HepG2 (cell line): ENCODE results near the gene ADGRG1. TPM values are rescaled to one million over a fixed set of nuclear protein-coding genes. Genes with fewer than 3 reads are reported as not detected.

Experiments used
- CC2D1A ChIP-seq: sonication (generic); formaldehyde crosslinking; IDR thresholded peaks from 2 replicates; pipeline ENCODE4 v1.8.1; 2023; ENCODE audit warnings: mild to moderate bottlenecking, missing genetic modification reagents
- FIP1L1 ChIP-seq: fragments of 200-400 bp; formaldehyde crosslinking; IDR thresholded peaks from 2 replicates; pipeline ENCODE4 v1.6.1; 2018; ENCODE audit warnings: low read depth, mild to moderate bottlenecking, low read length, moderate library complexity, borderline replicate concordance; ENCODE audit not compliant: insufficient read depth
- JUND ChIP-seq: sonication (generic); formaldehyde crosslinking; IDR thresholded peaks from 2 replicates; pipeline ENCODE4 v1.8.0; 2022; ENCODE audit warnings: mild to moderate bottlenecking, missing genetic modification reagents
- KDM2A ChIP-seq: sonication (generic); formaldehyde crosslinking; IDR thresholded peaks from 2 replicates; pipeline ENCODE4 v1.4.0; 2020; ENCODE audit warnings: low read depth, missing genetic modification reagents, borderline replicate concordance
- PHB2 ChIP-seq: fragments of 450-650 bp; IDR thresholded peaks from 2 replicates; pipeline ENCODE4 v1.6.1; 2018; ENCODE audit not compliant: partially characterized antibody
- REPIN1 ChIP-seq: sonication (generic); formaldehyde crosslinking; IDR thresholded peaks from 2 replicates; pipeline ENCODE4 v1.8.0; 2022; ENCODE audit warnings: missing genetic modification reagents, low read depth, mild to moderate bottlenecking, borderline replicate concordance
- SIX4 ChIP-seq: sonication (generic); formaldehyde crosslinking; IDR thresholded peaks from 2 replicates; pipeline ENCODE4 v1.4.0; 2020; ENCODE audit warnings: missing genetic modification reagents
- SOX6 ChIP-seq, 2 experiments: fragments of 450-650 bp in 1 of 2; sonication (generic) in 1 of 2; formaldehyde crosslinking in 1 of 2; IDR thresholded peaks; 2 replicates each; pipeline versions ENCODE4 v1.4.0 to v1.6.1; 2017 to 2020; ENCODE audit warnings: antibody characterized with exemption in 1 of 2, mild to moderate bottlenecking in 1 of 2, missing genetic modification reagents in 1 of 2
- SYNCRIP ChIP-seq: fragments of 200-400 bp; formaldehyde crosslinking; IDR thresholded peaks from 2 replicates; pipeline ENCODE4 v1.6.1; 2018; ENCODE audit warnings: mild to moderate bottlenecking, low read depth, low read length; ENCODE audit not compliant: insufficient read depth
- TBX3 ChIP-seq: fragments of 450-650 bp; IDR thresholded peaks from 2 replicates; pipeline ENCODE4 v1.6.1; 2017; ENCODE audit warnings: antibody characterized with exemption, mild to moderate bottlenecking, inconsistent platforms, borderline replicate concordance
- TGIF2 ChIP-seq: IDR thresholded peaks from 2 replicates; pipeline ENCODE4 v1.6.1; 2016; ENCODE audit warnings: control low read depth, missing compliant biosample characterization
- THYN1 ChIP-seq: sonication (generic); formaldehyde crosslinking; IDR thresholded peaks from 2 replicates; pipeline ENCODE4 v1.8.1; 2023; ENCODE audit warnings: low read depth, mild to moderate bottlenecking, moderate library complexity, missing genetic modification reagents, borderline replicate concordance
- ZBTB7A ChIP-seq: sonication (generic); formaldehyde crosslinking; IDR thresholded peaks from 2 replicates; pipeline ENCODE4 v1.8.0; 2022; ENCODE audit warnings: mild to moderate bottlenecking, missing genetic modification reagents
- ZNF644 ChIP-seq: IDR thresholded peaks from 2 replicates; pipeline ENCODE4 v1.6.1; 2016; ENCODE audit warnings: low read depth
- ZNF652 ChIP-seq: IDR thresholded peaks from 2 replicates; pipeline ENCODE4 v1.6.1; 2016; ENCODE audit warnings: low read depth, borderline replicate concordance
- polyA plus RNA-seq, 8 experiments: library from polyadenylated mRNA; depleted of rRNA in 3 of 8; stranded (reverse) in 7 of 8; unstranded in 1 of 8; fragments of >200 nt; fragmentation: Illumina TruSeq in 4 of 8; extraction: Trizol in 4 of 8; gene quantifications; 2 replicates each; pipeline versions ENCODE4 v1.2.1 to v1.2.3, GENCODE V29; 2011 to 2016; ENCODE audit warnings: low read depth in 4 of 8, missing spikeins in 1 of 8, mixed read lengths in 1 of 8; ENCODE audit not compliant: insufficient read depth in 1 of 8
- total RNA-seq, 5 experiments: library from RNA; depleted of rRNA; stranded (reverse); fragments of >200 nt; fragmentation: Illumina TruSeq; extraction: Trizol; gene quantifications; 2 replicates each; pipeline ENCODE4 v1.2.3, GENCODE V29; 2016; ENCODE audit warnings: low read depth in 1 of 5
- TF ChIP-seq, protein P1 (sequence below): sonication (generic); formaldehyde crosslinking; IDR thresholded peaks from one replicate; pipeline ENCODE4 v1.5.1; 2020; ENCODE audit warnings: mild to moderate bottlenecking, missing genetic modification reagents; ENCODE audit errors: not compliant biosample characterization
- TF ChIP-seq, protein P2 (sequence below): sonication (generic); formaldehyde crosslinking; IDR thresholded peaks from 2 replicates; pipeline ENCODE4 v1.8.0; 2022; ENCODE audit warnings: mild to moderate bottlenecking, missing genetic modification reagents; ENCODE audit not compliant: insufficient replicate concordance
- TF ChIP-seq, protein P3 (sequence below): sonication (generic); formaldehyde crosslinking; IDR thresholded peaks from 2 replicates; pipeline ENCODE4 v1.4.0; 2020; ENCODE audit warnings: mild to moderate bottlenecking, low read depth, missing genetic modification reagents
- TF ChIP-seq, protein P4 (sequence below): IDR thresholded peaks from 2 replicates; pipeline ENCODE4 v1.6.1; 2016; ENCODE audit warnings: mild to moderate bottlenecking

Gene ADGRG1
- total and polyA plus RNA-seq, 2 of the 13 experiments (the other 11 are each of a cell fraction or from before 2014, with no cell fraction given) = 2.7 to 5.9 TPM

DNA sequence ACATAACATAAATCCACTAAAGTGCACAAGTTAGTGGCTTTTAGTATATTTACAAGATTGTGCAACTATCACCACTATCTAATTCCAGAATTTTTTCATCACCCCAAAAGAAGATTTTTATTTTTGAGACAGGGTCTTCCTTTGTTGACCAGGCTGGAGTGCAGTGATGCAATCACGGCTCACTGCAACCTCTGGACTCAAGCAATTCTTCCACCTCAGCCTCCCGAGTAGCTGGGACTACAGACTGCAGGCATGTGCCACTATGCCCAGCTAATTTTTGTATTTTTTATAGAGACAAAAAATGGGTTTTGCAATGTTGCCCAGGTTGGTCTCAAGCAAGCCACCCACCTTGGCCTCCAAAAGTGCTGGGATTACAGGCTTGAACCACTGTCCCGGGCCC is 81.2 kb downstream of the ADGRG1 start (continued):
- TF ChIP-seq, protein P1, sequence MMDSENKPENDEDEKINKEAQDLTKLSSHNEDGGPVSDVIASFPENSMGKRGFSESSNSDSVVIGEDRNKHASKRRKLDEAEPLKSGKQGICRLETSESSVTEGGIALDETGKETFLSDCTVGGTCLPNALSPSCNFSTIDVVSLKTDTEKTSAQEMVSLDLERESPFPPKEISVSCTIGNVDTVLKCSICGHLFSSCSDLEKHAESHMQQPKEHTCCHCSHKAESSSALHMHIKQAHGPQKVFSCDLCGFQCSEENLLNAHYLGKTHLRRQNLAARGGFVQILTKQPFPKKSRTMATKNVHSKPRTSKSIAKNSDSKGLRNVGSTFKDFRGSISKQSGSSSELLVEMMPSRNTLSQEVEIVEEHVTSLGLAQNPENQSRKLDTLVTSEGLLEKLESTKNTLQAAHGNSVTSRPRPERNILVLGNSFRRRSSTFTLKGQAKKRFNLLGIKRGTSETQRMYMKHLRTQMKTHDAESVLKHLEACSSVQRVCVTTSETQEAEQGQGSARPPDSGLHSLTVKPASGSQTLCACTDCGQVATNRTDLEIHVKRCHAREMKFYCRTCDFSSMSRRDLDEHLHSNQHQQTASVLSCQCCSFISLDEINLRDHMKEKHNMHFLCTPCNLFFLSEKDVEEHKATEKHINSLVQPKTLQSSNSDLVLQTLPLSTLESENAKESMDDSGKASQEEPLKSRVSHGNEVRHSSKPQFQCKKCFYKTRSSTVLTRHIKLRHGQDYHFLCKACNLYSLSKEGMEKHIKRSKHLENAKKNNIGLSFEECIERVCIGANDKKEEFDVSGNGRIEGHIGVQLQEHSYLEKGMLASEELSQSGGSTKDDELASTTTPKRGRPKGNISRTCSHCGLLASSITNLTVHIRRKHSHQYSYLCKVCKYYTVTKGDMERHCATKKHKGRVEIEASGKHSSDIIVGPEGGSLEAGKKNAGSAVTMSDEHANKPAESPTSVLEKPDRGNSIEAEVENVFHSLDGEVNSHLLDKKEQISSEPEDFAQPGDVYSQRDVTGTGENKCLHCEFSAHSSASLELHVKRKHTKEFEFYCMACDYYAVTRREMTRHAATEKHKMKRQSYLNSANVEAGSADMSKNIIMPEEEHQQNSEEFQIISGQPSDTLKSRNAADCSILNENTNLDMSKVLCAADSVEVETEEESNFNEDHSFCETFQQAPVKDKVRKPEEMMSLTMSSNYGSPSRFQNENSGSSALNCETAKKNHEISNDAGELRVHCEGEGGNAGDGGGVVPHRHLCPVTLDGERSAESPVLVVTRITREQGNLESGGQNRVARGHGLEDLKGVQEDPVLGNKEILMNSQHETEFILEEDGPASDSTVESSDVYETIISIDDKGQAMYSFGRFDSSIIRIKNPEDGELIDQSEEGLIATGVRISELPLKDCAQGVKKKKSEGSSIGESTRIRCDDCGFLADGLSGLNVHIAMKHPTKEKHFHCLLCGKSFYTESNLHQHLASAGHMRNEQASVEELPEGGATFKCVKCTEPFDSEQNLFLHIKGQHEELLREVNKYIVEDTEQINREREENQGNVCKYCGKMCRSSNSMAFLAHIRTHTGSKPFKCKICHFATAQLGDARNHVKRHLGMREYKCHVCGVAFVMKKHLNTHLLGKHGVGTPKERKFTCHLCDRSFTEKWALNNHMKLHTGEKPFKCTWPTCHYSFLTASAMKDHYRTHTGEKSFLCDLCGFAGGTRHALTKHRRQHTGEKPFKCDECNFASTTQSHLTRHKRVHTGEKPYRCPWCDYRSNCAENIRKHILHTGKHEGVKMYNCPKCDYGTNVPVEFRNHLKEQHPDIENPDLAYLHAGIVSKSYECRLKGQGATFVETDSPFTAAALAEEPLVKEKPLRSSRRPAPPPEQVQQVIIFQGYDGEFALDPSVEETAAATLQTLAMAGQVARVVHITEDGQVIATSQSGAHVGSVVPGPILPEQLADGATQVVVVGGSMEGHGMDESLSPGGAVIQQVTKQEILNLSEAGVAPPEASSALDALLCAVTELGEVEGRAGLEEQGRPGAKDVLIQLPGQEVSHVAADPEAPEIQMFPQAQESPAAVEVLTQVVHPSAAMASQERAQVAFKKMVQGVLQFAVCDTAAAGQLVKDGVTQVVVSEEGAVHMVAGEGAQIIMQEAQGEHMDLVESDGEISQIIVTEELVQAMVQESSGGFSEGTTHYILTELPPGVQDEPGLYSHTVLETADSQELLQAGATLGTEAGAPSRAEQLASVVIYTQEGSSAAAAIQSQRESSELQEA = no peak
- no peak for TF ChIP-seq CC2D1A
- TF ChIP-seq KDM2A (CRISPR knock-in tag) = no peak
- TF ChIP-seq ZNF644 (CRISPR knock-in tag) = peak; percentile 78
- TF ChIP-seq PHB2 = no peak
- TF ChIP-seq, protein P2, sequence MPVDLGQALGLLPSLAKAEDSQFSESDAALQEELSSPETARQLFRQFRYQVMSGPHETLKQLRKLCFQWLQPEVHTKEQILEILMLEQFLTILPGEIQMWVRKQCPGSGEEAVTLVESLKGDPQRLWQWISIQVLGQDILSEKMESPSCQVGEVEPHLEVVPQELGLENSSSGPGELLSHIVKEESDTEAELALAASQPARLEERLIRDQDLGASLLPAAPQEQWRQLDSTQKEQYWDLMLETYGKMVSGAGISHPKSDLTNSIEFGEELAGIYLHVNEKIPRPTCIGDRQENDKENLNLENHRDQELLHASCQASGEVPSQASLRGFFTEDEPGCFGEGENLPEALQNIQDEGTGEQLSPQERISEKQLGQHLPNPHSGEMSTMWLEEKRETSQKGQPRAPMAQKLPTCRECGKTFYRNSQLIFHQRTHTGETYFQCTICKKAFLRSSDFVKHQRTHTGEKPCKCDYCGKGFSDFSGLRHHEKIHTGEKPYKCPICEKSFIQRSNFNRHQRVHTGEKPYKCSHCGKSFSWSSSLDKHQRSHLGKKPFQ (CRISPR knock-in tag) = no peak
- TF ChIP-seq ZBTB7A (CRISPR knock-in tag) = peak; percentile 39; the same call in 1 of the 2 replicates
- peak; percentile 48; the same call in 1 of the 2 replicates for TF ChIP-seq REPIN1
- no peak for TF ChIP-seq SYNCRIP
- TF ChIP-seq FIP1L1 = no peak
- TF ChIP-seq, protein P3, sequence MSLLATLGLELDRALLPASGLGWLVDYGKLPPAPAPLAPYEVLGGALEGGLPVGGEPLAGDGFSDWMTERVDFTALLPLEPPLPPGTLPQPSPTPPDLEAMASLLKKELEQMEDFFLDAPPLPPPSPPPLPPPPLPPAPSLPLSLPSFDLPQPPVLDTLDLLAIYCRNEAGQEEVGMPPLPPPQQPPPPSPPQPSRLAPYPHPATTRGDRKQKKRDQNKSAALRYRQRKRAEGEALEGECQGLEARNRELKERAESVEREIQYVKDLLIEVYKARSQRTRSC (CRISPR knock-in tag) = no peak
- no peak for TF ChIP-seq THYN1 (CRISPR knock-in tag)
- no peak for TF ChIP-seq TBX3
- TF ChIP-seq ZNF652 (CRISPR knock-in tag) = no peak
- TF ChIP-seq TGIF2 (CRISPR knock-in tag) = no peak
- TF ChIP-seq, protein P4, sequence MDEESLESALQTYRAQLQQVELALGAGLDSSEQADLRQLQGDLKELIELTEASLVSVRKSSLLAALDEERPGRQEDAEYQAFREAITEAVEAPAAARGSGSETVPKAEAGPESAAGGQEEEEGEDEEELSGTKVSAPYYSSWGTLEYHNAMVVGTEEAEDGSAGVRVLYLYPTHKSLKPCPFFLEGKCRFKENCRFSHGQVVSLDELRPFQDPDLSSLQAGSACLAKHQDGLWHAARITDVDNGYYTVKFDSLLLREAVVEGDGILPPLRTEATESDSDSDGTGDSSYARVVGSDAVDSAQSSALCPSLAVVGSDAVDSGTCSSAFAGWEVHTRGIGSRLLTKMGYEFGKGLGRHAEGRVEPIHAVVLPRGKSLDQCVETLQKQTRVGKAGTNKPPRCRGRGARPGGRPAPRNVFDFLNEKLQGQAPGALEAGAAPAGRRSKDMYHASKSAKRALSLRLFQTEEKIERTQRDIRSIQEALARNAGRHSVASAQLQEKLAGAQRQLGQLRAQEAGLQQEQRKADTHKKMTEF (CRISPR knock-in tag) = peak; percentile 76
- no peak for TF ChIP-seq JUND (CRISPR knock-in tag)
- TF ChIP-seq SOX6 (IDR thresholded peaks at IDR 0.05) = no peak
- TF ChIP-seq SOX6 (CRISPR knock-in tag; IDR thresholded peaks at IDR 0.05) = peak; percentile 73
- TF ChIP-seq SIX4 (CRISPR knock-in tag) = no peak
